G401.6 (cell line): Measurements from ENCODE around the gene APEX2.
"Not testable (repeated sequence)": the region's sequence is repeated elsewhere in the genome, so short reads cannot be mapped to it uniquely, and the experiment has no call there.

Experiments used
- FAIRE-seq: peaks from 2 replicates; lab custom pipeline; 2012; peaks lifted over from hg19 to GRCh38; lab: Jason Lieb, UNC

Gene APEX2

GRCh38 chrX:55011294-55011693, 11.1 kb downstream of the APEX2 start:
- FAIRE-seq: peak; percentile 87

DNA sequence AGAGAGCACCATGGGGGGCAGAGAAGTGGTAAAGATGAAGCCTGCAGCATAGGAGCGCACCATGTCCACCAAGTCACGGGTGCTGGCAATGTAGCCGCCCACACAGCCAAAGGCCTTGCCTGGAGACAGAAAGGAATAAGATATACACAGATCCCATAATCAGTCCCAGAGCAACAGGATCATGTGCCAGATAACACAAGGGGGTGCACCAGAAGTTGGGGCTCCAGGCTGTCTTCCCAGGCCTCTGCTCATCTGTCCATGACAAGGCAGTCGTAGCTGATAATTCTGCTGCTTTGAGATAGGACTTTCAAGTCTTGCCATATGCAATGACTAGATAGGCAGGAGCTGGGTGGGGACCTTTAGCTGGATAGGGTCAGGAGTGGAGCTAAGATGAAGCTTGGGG, 14.7 kb downstream of the APEX2 start:
- FAIRE-seq: no peak

DNA sequence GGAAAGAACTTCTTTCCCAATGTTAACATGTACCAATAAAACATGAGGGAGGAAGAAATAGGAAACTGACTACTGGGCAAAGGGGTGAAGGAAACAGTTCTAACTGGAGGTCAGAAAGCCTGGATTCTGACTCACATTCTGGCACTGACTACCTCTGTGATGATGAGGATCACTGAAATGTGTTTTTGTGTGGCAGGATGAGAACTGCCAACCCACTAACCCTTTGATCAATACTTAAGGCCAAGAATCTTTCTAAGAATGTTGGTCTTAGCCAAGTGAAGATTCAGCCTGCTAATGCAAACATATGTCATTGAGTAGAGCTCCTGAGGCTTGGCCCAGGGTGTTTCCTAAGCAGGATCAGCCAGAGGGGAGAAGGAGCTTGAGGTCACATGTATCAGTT, 26.0 kb downstream of the APEX2 start:
- FAIRE-seq: no peak

DNA sequence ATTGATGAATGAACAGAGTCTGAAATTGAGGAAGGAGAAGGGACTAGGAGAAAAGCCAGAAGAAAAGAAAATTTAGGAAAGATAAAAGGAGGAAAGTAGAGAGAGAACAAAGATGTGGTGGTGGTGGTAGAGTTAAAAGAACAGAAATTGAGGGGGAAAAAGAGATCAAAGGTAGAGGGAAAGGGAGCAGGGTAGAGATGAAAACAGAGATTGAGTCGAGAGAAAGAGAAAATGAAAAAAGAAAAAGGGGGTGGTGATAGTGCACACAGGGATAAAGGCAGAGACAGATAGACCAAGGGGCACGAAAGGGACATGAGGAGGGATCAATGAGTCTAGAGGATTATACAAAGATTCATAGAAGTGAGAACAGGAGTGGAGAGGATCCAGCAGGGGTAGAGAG, 26.7 kb downstream of the APEX2 start:
- FAIRE-seq: no peak

GRCh38 chrX:55028040-55028439, 27.9 kb downstream of the APEX2 start:
- no peak for FAIRE-seq

DNA sequence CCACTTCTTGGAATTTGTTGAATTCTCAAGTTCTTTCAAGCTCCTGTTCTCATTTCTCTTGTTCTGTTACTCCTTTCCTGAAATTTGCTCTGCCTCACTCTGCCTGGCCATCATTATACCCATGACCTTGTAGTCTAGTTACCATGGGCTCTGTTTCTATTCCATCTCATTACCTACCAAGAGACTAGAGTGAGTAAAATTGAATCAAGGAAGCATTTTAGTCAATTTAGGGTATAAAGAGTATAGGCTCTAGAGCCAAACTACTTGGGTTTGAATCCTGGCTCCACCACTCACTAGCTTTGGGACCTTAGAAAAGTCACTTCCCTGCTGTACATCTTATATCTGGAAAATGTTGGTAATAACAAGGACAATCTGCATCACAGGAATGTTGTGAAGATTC, 28.4 kb downstream of the APEX2 start:
- no peak for FAIRE-seq

DNA sequence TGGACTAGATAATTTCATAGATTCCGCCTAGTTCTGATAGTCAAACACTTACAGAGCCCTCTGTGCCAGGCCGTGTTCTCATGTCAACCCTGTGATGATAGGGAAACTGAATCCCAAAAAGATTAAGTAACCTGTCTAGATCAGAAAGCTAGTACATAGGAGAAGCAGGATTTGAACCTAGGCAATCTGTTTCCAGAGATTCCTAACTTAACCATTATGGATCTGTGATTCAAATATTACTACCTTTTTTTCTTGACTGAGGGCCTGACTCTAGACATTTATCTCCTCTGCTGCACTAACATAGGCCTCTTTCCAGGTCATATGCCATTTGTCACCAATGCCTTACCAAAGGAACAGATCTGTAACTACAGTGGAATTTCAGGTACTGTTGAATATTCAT, 29.1 kb downstream of the APEX2 start:
- FAIRE-seq: no peak

GRCh38 chrX:55030271-55031205, 30.4 kb downstream of the APEX2 start, which contains the start of gene ALAS2:
Gene ALAS2, minus strand, starts transcription at chrX:55030977. Its CDS starts 4,977 bp downstream, at chrX:55026000.
- no peak for FAIRE-seq

GRCh38 chrX:55033429-55033828, 33.3 kb downstream of the APEX2 start:
- FAIRE-seq: no peak

DNA sequence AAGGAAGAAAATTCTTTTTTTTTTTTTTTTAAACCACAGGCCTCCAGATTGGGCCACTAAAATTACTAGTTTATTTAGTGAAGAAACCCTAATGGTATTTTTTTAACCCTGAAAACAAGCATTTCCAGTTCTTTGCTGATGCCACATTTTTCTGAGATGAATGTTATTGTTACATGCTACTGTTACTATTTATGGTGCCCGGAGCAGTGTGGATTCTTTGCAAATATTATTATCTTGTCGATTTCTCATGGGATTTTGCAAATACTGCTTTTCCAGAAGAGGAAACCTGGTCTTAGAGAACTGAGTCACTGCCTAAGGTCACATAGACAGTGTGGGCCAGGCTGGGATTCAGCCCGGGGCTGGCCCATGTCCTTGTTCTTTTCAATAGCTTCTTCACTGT, 39.3 kb downstream of the APEX2 start:
- FAIRE-seq: no peak

GRCh38 chrX:55041514-55041913, 41.4 kb downstream of the APEX2 start:
- FAIRE-seq: no peak

- FAIRE-seq: not testable (repeated sequence)
Observed at GRCh38 chrX:55050599-55050998, 50.4 kb downstream of the APEX2 start.

- FAIRE-seq: no peak
Observed at GRCh38 chrX:55056820-55057674, 56.9 kb downstream of the APEX2 start.

DNA sequence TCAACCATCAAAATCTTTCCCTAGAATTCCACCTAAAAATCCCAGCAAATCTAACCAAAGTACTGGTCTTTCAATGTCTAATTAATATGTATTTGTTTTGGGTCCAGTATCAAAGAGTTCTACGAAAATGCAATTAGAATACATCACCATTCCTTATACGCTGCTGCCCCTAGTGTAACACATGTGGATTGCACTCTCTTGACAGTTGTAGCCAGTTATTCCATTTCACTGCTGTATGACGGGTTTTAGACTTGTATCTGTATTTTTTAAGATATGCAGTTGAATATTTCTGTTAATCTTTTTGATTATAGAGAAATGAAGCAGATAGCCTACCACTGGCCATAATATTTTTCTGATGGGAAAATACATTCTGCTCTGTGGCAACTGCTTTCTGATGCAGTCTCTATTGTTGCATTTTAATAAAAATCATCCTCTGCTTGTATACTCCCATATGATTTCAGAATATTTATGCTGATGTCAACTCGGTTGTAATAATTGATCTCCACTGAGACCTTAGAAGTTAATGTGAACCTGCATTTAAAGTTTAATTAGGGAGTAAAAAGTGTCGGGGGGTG, 57.6 kb downstream of the APEX2 start:
- FAIRE-seq: peak; percentile 69
